HFF-Myc (cell line): Measurements from ENCODE around the gene TRMT2A.

Source experiments
- DNase-seq: peaks from one replicate; pipeline ENCODE4 v3.0.0-alpha.2; 2011; ENCODE audit warnings: low read depth; ENCODE audit errors: extremely low read depth
- H3K4me3 ChIP-seq: replicated peaks from 2 replicates; pipeline ENCODE4 v1.5.1; 2011; ENCODE audit warnings: low read depth, mild to moderate bottlenecking, control low read depth, low read length
- TF ChIP-seq, protein P1 (sequence below): IDR thresholded peaks from 2 replicates; pipeline ENCODE4 v1.5.1; 2012; ENCODE audit warnings: mild to moderate bottlenecking, low read depth, low read length, control low read depth; ENCODE audit errors: missing control alignments

The TRMT2A gene

DNA sequence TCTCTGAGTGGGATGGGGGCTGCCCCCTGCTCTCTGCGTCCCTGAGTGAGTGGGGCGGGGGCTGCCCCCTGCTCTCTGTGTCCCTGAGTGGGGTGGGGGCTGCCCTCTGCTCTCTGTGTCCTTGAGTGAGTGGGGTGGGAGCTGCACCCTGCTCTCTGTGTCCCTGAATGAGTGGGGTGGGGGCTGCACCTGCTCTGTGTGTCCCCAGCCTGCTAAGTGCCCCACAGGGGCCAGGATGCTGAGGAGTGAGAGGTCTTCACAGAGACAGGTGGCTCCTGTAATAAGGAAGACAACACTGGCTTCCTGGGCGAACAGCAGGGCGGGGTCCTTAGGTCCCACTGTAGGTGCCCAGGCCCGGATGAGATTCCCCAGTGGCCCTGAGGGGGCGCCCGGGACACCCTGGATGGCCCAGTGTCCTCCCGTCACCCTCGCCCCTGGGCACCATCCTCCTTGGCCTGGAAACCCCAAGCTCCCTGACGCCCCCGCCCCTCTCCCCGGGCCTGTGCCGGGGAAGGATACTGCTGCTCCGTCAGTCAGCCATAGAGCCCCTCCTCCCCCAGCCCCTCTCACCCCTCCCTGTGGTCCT is 37.7 kb upstream of the TRMT2A start:
- peak overlapping the region; percentile 20 for H3K4me3 ChIP-seq
- TF ChIP-seq, protein P1, sequence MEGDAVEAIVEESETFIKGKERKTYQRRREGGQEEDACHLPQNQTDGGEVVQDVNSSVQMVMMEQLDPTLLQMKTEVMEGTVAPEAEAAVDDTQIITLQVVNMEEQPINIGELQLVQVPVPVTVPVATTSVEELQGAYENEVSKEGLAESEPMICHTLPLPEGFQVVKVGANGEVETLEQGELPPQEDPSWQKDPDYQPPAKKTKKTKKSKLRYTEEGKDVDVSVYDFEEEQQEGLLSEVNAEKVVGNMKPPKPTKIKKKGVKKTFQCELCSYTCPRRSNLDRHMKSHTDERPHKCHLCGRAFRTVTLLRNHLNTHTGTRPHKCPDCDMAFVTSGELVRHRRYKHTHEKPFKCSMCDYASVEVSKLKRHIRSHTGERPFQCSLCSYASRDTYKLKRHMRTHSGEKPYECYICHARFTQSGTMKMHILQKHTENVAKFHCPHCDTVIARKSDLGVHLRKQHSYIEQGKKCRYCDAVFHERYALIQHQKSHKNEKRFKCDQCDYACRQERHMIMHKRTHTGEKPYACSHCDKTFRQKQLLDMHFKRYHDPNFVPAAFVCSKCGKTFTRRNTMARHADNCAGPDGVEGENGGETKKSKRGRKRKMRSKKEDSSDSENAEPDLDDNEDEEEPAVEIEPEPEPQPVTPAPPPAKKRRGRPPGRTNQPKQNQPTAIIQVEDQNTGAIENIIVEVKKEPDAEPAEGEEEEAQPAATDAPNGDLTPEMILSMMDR = no peak
- DNase-seq = no peak

DNA sequence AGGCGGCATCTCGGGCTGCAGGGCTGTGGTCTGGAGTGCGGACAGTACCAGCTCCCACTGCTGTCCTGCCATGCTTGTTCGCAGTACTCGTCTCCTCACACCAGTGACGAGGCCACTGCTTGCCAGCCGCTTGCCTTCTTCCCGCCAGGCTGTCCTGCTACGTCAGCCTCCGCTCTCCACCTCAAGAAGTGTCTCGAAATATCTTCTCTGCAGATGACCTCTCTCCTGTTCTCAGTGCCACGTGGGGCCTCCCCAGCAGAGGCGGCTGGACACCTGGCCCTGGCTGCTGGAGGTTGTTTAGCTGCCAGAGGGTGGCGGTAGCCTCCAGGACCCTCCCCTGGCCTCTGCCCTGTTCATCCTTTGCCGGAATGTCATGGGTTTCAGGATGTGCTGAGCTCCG is 36.9 kb upstream of the TRMT2A start:
- no peak overlapping the region for H3K4me3 ChIP-seq
- no peak for DNase-seq
- TF ChIP-seq, protein P1 = no peak

DNA sequence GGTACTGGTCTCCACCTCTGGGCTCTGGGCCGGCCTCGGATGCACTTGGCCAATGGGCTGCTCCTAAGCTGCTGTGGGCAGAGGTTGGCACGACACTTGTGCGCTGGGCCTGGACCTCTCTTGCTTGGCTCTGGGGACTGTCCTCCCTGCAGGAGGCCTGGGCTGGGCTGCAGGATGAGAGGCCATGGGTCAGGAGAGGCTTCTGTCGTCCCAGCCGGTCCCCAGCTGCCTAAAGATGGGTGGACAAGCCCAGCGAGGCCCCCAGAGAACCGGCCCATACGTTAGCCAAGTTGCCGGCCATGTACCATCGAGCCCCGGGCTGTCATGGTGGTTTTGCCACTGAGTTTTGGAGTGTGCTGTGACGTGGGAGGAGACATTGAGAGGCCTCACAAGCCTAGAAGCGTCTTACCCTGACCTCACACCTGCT is 35.5 kb upstream of the TRMT2A start:
- DNase-seq = no peak
- TF ChIP-seq, protein P1 = no peak
- no peak overlapping the region for H3K4me3 ChIP-seq

DNA sequence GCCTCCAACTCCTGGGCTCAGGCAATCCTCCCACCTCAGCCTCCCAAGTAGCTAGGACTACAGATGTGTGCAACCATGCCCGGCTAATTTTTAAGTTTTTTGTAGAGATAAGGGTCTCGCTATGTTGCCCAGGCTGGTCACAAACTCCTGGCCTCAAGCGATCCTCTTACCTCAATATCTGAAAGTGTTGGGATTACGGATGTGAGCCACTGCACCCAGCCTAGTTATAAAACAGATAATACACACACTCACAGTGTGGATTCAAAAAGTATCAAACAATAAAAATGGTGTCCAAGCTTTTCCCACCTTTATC is 34.2 kb upstream of the TRMT2A start:
- H3K4me3 ChIP-seq = no peak overlapping the region
- TF ChIP-seq, protein P1 = no peak

DNA sequence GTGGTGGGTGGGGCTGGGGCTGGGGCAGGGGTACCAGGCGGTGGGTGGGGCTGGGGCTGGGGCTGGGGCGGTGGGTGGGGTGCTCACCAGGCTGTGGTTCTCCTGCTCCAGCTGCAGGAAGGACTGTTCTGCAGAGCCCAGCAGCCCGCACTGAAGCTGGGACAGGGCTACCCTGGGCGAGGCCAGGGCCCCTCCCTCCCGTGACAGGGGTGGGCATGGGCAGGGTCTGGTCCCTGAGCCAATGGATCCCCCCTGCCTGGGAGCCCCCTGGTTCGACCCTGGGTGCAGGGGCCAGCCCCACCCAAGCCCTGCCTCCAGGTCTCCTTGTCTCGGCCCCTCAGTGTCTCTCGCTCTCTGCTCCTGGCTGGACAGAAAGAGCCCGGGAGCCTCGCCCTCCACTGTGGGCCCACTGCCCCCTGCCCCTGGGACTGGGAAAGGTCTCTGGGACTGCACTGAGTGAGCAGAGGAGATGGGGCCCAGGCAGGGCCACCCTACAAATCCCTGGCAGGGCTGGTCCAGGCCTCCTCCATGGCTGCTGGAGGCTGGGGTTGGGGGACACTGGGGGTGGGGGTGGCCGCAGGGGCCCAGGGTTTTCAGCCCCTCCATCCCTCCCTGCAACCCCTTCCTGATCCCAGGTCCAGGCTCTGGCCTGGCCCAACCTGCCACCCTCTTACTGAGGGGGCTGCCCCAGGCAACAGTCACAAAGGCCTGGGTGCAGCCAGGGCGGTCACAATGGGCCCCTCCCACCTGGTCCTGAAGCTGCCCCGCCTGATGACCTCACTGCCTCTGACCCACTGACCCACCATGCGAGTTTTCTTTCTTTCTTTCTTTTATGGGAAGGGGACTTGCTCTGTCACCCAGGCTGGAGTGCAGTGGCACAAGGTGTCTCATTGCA is 33.6 kb upstream of the TRMT2A start, which contains the start of gene CCDC188:
Gene CCDC188, minus strand, starts transcription at position 675 of the 895 bp plus-strand sequence. Its CDS starts 69 bp downstream, at position 606.
- TF ChIP-seq, protein P1 = no peak
- H3K4me3 ChIP-seq = no peak within 1 kb of the TSS
- DNase-seq = no peak

More for the DNA sequence above, 34.2 kb upstream of the TRMT2A start:
- no peak for DNase-seq

DNA sequence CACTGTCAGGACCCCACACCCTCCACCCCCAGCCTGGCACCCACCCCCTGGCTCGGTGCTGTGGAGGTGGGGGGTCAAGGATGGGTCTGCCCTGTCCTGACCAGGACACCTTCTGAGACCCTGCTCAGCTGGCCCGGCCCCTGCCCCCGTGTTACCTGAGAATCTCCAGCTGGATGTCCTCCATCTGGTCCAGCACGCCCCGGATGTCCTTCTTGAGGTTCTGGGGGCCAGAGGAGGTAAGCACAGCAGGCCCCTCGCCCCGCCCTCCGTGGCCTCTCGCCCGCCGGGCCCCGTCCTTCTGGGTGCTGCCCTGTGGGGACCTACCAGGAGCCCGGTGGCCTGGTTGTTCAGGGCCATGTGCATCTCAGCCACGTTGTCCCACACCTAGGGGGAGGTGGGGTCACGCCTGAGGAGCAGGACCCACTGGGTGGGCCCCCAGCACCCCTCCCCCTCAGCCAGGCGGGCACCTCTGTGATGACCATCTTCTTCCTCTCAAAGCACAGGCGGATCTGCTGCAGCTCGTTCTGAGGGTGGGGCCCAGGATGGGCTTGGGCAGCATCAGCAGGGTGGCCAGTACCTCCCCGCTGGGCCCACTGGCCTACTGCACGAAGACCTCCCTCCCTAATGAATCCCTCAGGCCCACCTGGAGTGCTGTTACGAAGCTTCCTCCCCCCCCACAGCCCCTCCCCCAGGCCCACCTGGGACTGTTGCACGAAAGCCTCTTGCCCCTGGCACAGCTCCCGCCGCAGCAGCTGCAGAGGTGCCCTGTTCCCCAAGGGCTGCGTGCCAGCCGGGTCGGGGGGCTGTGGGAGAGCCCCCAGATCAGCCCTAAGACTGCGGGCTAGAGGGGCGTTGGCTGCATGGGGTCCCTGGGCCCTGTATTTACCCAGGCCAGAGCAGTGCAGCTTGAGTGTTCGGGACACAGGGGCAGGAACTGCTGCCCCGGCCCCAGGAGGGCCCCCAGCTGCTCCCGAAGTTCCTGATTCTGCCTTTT is 32.5 kb upstream of the TRMT2A start:
- TF ChIP-seq, protein P1 = no peak
- DNase-seq = no peak
- no peak overlapping the region for H3K4me3 ChIP-seq
